Keratinocyte (primary cell): ENCODE measurements around the gene ZFYVE28. TPM values are rescaled to one million over a fixed set of nuclear protein-coding genes. Genes with fewer than 3 reads are reported as not detected.

ENCODE experiments used
- DNase-seq: peaks from one replicate; pipeline ENCODE4 v3.0.0-alpha.2; 2011; ENCODE audit warnings: low read depth, missing footprints, low spot score
- FAIRE-seq: peaks from 2 replicates; lab custom pipeline; 2011; peaks lifted over from hg19 to GRCh38; lab: Jason Lieb, UNC
- H2AFZ ChIP-seq: 2 replicates; pipeline ENCODE4 v1.6.0; 2012; ENCODE audit warnings: low read length, control low read depth, inconsistent platforms; ENCODE audit not compliant: control insufficient read depth
- H3K27ac ChIP-seq: 2 replicates; pipeline ENCODE4 v1.5.1; 2011; ENCODE audit warnings: low read length; ENCODE audit not compliant: control insufficient read depth, insufficient read depth
- H3K27me3 ChIP-seq: 3 replicates; pipeline ENCODE4 v1.6.0; 2011; ENCODE audit warnings: low read length; ENCODE audit not compliant: control insufficient read depth, insufficient read depth; ENCODE audit errors: extremely low read depth
- H3K36me3 ChIP-seq, 2 experiments: 2 replicates in 1 of 2; 3 replicates in 1 of 2; pipeline ENCODE4 v1.5.1; 2011; ENCODE audit warnings: low read length in 2 of 2, mild to moderate bottlenecking in 1 of 2; ENCODE audit not compliant: control insufficient read depth in 2 of 2, insufficient read depth in 2 of 2; ENCODE audit errors: extremely low read depth in 1 of 2
- H3K4me1 ChIP-seq: 3 replicates; pipeline ENCODE4 v1.5.1; 2011; ENCODE audit warnings: low read length; ENCODE audit not compliant: control insufficient read depth, insufficient read depth; ENCODE audit errors: extremely low read depth
- H3K4me2 ChIP-seq: 3 replicates; pipeline ENCODE4 v1.6.0; 2011; ENCODE audit warnings: low read depth, low read length; ENCODE audit not compliant: control insufficient read depth, insufficient read depth; ENCODE audit errors: extremely low read depth
- H3K4me3 ChIP-seq, 3 experiments: fragments of 200-600 bp in 1 of 3; sonication (generic) in 1 of 3; 2 replicates in 2 of 3; 3 replicates in 1 of 3; pipeline ENCODE4 v1.5.1; 2011 to 2016; ENCODE audit warnings: low read length in 3 of 3, mild to moderate bottlenecking in 3 of 3, control low read depth in 2 of 3, inconsistent platforms in 1 of 3, low read depth in 1 of 3, mixed read lengths in 1 of 3, mixed run types in 1 of 3, moderate library complexity in 1 of 3; ENCODE audit not compliant: control insufficient read depth in 2 of 3, insufficient read depth in 2 of 3; ENCODE audit errors: extremely low read depth in 1 of 3
- H3K79me2 ChIP-seq: 2 replicates; pipeline ENCODE4 v1.6.0; 2012; ENCODE audit warnings: low read length; ENCODE audit not compliant: control insufficient read depth, insufficient read depth
- H3K9ac ChIP-seq: 3 replicates; pipeline ENCODE4 v1.6.0; 2011; ENCODE audit warnings: low read length; ENCODE audit not compliant: control insufficient read depth, insufficient read depth; ENCODE audit errors: extremely low read depth
- H3K9me1 ChIP-seq: 3 replicates; pipeline ENCODE4 v1.6.0; 2011; ENCODE audit warnings: low read length; ENCODE audit not compliant: control insufficient read depth, insufficient read depth; ENCODE audit errors: extremely low read depth
- H3K9me3 ChIP-seq: 2 replicates; pipeline ENCODE4 v1.5.1; 2012; ENCODE audit warnings: low read depth, low read length; ENCODE audit not compliant: control insufficient read depth
- H4K20me1 ChIP-seq: 3 replicates; pipeline ENCODE4 v1.6.0; 2011; ENCODE audit warnings: low read length; ENCODE audit not compliant: control insufficient read depth, insufficient read depth; ENCODE audit errors: extremely low read depth
- CTCF ChIP-seq, 3 experiments: IDR thresholded peaks in 1 of 3; conservative IDR thresholded peaks in 1 of 3; optimal IDR thresholded peaks in 1 of 3; 2 replicates in 2 of 3; 3 replicates in 1 of 3; pipeline versions ENCODE3 to v1.5.1; 2011; ENCODE audit warnings: low read length in 3 of 3, mild to moderate bottlenecking in 3 of 3, moderate library complexity in 2 of 3, control low read depth in 1 of 3, inconsistent platforms in 1 of 3; ENCODE audit not compliant: insufficient read depth in 2 of 3; ENCODE audit errors: extremely low read depth in 1 of 3
- EZH2 ChIP-seq: IDR thresholded peaks from one replicate; pipeline ENCODE4 v1.6.1; 2012; ENCODE audit warnings: inconsistent platforms, mild to moderate bottlenecking, low read length, moderate library complexity
- dilution Hi-C: fragments of 300-500 bp; cut with MboI; formaldehyde crosslinking; loops from one replicate; pipeline ENCODE4 v1.7.0; 2020; ENCODE audit warnings: low sequenced_read_pairs; ENCODE audit not compliant: extremely low pct_ligation_motif_present
- polyA plus RNA-seq, 5 experiments: library from polyadenylated mRNA; depleted of rRNA in 3 of 5; stranded (reverse) in 3 of 5; stranded (forward) in 1 of 5; unstranded in 1 of 5; fragments of >200 nt; gene quantifications; 1 replicate in 1 of 5; 2 replicates in 3 of 5; 3 replicates in 1 of 5; pipeline versions ENCODE4 v1.2.1 to v1.2.3, GENCODE V29; 2011 to 2012; ENCODE audit warnings: missing spikeins in 2 of 5, low read depth in 1 of 5, low replicate concordance in 1 of 5

The ZFYVE28 gene
- polyA plus RNA-seq, 1 donor (not counting 4 experiments of a cell fraction or from before 2014, with no cell fraction given): 0.33 TPM

- Histone ChIP-seq H3K4me3 (no peak overlapping the region), H3K79me2 (no peaks in the 10 kb centered on the region), H4K20me1 (no peaks in the 10 kb centered on the region), H2AFZ (no peak overlapping the region), H3K27me3 (no peaks in the 10 kb centered on the region), H3K36me3 (no peaks in the 10 kb centered on the region), H3K9me1 (no peaks in the 10 kb centered on the region), H3K4me1 (peaks cover 3% of the 10 kb centered on the region), H3K9me3 (no peaks in the 10 kb centered on the region), H3K27ac (no peak overlapping the region), H3K4me2 (no peak overlapping the region), H3K9ac (no peak overlapping the region)
- TF ChIP-seq EZH2 (no peak), CTCF (optimal IDR thresholded peaks at IDR 0.05 in 1 of 3, IDR thresholded peaks at IDR 0.05 in 1 of 3, conservative IDR thresholded peaks at IDR 0.05 in 1 of 3; ENCODE audit: extremely low read depth in 1 of 3, insufficient read depth in 2 of 3, low read length in 3 of 3) (no peak)
- dilution Hi-C loops: no loop called here
- no peak for FAIRE-seq
- DNase-seq: no peak
Observed at GRCh38 chr4:2266821-2267220, 151.6 kb downstream of the ZFYVE28 start.

- FAIRE-seq: no peak
- no peak for TF ChIP-seq CTCF (optimal IDR thresholded peaks at IDR 0.05 in 1 of 3, IDR thresholded peaks at IDR 0.05 in 1 of 3, conservative IDR thresholded peaks at IDR 0.05 in 1 of 3; ENCODE audit: extremely low read depth in 1 of 3, insufficient read depth in 2 of 3, low read length in 3 of 3)
- TF ChIP-seq EZH2: no peak
- dilution Hi-C loops: no loop called here
- H3K9ac ChIP-seq: no peak overlapping the region
- H3K4me3 ChIP-seq: no peak overlapping the region
- peaks cover 3% of the 10 kb centered on the region for H3K4me1 ChIP-seq
- no peaks in the 10 kb centered on the region for H3K9me1 ChIP-seq
- H3K27me3 ChIP-seq: no peaks in the 10 kb centered on the region
- no peaks in the 10 kb centered on the region for H3K79me2 ChIP-seq
- H3K27ac ChIP-seq: no peak overlapping the region
- H3K36me3 ChIP-seq: no peaks in the 10 kb centered on the region
- no peaks in the 10 kb centered on the region for H3K9me3 ChIP-seq
- no peak overlapping the region for H3K4me2 ChIP-seq
- no peaks in the 10 kb centered on the region for H4K20me1 ChIP-seq
- H2AFZ ChIP-seq: no peak overlapping the region
- no peak for DNase-seq
Observed at GRCh38 chr4:2266181-2266580, 152.3 kb downstream of the ZFYVE28 start.
